Colon (tissue), 2 donors: ENCODE data around the gene SSTR3.
"Not testable (repeated sequence)": the region's sequence is repeated elsewhere in the genome, so short reads cannot be mapped to it uniquely, and the experiment has no call there.

Experiments used
- FAIRE-seq: peaks from 2 replicates; lab custom pipeline; 2012; peaks lifted over from hg19 to GRCh38; lab: Jason Lieb, UNC
- donor health status: control.
- donor health status: control.

The SSTR3 gene

GRCh38 chr22:37181681-37182080 lies 30.6 kb downstream of the SSTR3 start:
- FAIRE-seq = no peak

- FAIRE-seq = no peak
Observed at GRCh38 chr22:37180531-37181231, 31.6 kb downstream of the SSTR3 start.

DNA sequence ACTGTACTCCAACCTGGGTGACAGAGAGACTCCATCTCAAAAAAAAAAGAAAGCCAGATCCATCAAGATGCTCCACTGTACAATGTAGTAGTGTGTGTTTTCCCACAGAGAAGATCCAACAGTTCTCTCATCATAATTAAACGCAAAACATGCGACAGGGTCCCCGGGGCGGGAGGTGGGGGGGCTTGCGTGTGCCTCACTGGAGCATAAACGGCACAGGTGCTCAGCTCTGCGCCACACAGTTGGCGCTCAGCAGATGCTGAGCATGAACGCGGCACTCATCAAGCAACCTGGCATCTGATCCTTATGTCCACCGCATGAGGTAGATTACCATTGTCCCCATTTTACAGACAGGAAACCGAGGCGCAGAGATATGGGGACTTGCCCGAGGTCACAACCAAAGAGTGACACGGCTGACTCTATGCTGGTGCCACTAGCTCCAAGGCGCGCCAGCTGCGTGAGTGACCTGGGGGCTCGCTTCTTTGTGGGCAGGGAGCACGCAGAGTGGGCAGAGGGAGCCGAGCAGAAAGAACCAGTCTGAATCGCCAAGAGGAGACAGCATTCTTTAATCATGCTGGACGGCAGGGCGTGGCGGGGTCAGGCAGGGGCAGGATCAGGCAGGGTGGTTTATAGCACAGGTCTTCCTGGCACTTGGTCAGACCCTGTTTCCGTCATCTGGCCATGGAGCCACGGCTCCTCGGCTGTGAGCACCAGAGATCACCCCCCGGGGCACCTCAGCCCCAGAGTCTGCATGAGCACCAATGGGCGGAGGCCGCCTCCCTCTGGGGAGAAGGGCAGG lies 32.5 kb downstream of the SSTR3 start:
- FAIRE-seq = no peak

- FAIRE-seq = no peak
Observed at GRCh38 chr22:37179126-37179470, 33.2 kb downstream of the SSTR3 start.

DNA sequence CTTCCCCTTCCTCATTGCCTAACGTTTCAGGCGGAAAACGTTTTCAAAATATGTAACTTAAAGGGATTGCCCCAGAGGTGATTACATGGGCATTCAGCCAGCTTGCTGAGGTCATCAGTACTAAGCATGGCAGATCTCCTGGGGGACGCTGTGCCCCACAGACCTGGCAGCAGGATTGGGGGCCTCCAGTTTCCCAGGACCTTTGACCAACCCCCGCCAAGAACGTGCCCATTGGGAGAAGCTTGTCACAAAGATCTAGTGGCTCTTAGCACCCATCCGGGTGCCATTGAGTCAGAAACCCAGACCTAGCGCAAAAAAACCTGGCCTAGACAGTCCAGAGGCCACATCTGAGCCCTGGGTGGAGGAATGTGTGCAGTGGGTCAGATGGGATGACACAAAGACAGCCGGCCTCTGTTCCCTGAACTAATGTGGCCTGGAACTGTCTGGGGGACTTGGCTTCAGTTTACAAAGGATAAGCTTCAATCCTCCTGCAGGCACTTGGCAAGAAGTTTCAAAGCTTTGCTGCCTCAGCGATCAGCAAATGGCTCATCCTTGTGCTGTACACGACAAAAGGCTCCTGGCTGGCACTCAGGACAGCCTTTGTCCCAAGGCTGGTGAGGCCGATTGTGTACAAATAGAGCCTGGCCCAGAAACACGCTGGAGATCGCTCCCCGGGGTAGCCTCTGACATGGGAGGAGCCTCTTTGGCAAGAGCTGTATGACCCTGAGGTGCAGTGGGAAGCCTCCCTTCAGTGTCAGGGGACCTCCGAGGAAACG lies 33.7 kb downstream of the SSTR3 start:
- FAIRE-seq = no peak

GRCh38 chr22:37177755-37178154 lies 34.5 kb downstream of the SSTR3 start:
- FAIRE-seq = no peak

DNA sequence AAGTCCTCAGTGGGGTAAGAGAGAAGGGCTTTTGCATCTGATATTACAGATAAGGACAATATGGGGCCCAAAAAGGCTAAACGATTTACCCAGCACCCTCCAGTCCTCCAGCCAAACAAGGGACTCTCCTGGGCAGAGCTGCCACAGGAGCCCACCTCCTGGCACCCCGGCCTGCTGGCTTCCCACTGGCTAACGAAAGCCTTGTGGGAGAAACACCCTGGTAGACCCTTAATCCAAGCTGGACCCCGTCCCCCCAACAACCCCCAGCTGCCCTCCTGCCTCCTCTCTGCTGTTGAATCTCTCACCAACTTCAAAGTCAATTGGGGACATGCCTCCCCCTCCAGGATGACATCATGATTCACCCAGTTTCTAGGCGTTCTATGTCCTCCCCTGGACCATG lies 35.1 kb downstream of the SSTR3 start:
- FAIRE-seq = no peak

GRCh38 chr22:37176464-37177061 lies 35.7 kb downstream of the SSTR3 start:
- no peak for FAIRE-seq

GRCh38 chr22:37175414-37176281 lies 36.6 kb downstream of the SSTR3 start:
- no peak for FAIRE-seq

- FAIRE-seq = no peak
Observed at GRCh38 chr22:37174964-37175363, 37.3 kb downstream of the SSTR3 start.

- FAIRE-seq = no peak
Observed at GRCh38 chr22:37173709-37174108, 38.6 kb downstream of the SSTR3 start.

DNA sequence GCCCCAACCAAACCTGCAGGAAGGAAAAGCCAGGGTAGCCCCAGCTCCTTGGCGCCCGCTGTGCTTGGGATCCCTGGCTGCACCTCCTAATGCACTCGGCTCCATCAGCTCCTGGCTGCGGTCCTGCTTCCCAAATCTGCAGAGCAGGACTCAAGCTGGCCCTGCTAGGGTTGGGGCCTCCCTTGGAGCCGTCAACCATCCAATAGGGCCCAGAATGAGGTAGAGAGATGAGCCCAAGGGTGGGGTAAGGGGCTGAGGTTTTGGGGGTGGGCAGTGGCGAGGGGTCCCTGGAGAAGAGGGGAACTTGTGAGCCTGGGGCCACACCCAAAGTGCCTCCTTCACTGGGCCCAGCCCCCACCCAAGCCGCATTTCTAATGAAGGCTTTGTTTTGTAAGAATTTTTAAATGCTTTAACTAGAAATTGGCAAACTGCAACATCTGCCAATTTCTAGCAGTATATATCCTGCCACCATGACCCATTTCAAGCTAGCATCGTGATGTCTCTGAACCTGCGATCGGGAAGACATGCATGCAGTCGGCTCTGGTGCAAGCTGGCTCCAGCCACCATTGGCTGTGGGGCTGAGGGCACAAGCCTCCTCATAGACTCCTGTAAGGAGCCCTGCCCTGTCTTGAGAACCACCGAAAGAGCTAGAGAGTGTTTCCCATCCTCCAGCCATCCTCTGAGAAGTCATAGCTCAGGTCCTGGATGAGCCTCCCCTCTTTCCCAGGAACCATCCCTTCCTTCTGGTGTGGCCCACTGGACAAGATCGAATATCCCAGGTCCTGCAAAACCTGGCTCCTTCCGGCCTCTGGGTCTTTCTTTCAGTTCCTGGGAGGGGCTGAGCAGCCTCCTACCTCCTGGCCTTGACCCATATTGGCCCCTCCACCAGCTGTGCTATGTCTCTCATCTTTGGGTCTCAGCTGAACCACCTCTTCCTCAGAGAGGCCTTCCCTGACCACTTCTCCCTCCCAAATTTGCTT lies 39.7 kb downstream of the SSTR3 start:
- no peak for FAIRE-seq

- FAIRE-seq = no peak
Observed at GRCh38 chr22:37171662-37172061, 40.6 kb downstream of the SSTR3 start.

DNA sequence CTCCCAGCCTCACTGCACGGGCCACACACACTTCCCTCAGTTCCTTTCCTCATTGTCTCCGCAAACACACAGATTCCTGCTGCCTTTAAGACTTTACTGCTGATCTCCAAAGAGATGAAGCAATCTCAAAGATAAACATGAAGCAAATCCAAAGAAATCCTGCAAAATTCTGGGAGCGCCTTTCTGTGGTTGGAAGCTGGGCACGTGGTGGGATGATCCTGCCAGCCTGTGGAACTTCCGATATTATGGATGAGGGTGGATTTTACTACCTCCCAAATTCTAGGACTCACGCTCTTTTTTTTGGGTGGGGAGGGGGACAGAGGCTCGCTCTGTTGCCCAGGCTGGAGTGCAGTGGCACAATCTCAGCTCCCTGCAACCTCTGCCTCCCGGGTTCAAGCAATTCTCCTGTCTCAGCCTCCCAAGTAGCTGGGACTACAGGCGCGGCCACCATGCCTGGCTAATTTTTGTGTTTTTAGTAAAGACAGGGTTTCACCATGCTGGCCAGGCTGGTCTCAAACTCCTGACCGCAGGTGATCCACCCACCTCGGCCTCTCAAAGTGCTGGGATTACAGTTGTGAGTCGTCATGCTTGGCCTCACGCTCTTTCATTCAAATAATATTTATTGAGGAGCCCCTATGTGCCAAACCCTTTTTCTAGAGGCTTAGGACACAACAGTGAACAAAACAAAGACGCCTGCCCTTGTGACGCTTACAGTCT lies 41.4 kb downstream of the SSTR3 start:
- not testable (repeated sequence) for FAIRE-seq

DNA sequence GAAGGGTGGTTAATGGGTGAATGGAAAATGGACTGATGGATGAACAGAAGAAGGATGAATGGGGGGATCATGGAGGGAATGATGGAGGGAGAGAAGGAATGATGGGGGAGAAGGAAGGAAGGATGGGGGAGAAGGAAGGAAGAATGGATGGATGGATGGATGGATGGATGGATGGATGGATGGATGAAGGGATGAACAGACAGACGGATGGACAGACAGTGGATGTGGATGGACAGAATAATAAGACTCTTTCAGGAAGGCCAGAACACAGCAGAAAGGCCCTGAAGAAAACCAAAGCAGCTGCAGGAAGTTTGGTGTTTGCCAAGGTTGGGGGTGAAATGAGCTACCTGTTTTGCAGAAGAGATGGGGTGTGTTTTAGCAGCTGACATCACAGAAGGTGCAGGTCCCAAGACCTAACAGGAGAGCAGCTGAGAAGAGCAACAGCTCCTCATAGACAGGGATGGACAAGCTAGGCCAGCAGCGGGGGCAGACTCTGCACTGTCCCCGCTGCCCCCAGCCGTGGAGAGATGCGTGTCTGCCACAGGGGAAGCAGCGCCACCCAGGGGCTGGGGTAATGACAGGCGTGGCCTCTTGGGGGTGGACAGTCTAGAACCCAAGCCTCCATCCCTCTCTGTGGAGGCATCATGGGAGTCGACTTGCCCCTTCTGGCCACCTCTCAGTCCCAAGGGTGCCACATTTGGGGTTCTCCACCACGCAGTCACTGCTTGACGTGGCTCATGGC lies 42.2 kb downstream of the SSTR3 start:
- no peak for FAIRE-seq

GRCh38 chr22:37169406-37169805 lies 42.9 kb downstream of the SSTR3 start:
- no peak for FAIRE-seq

DNA sequence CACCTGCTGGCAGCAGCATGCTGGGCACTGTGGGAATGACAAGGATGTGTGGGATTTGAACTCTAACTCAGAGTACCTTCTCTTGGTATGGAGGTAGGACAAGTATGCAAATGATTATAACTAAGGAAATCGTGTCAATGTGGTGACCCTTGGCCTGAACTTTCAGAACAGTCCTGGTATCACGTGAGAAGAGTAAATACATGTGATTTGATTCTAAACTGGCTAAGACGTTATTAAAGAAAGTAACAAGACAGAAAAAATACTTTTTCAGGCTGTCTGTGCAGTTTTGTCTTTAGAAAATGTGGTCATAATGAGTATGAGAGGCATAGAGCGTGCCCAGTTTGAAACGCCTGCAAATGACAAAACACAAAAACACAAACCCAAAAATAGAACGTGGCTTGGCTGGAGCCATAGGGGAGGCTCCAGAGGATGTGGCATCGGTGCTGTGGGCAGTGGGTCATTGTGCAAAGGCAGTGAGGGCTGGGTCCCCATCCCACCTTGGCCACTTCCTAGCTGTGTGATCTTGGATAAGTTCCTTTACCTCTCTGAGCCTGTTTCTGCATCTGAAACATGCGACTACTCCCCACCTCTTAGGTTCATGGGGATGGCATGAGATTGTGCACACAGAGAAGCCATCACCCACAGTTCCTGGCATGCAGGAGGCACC lies 44.2 kb downstream of the SSTR3 start:
- no peak for FAIRE-seq
